Ovary (tissue), 9 donors: Measurements from ENCODE around the gene SPRED2. TPM values are rescaled to one million over a fixed set of nuclear protein-coding genes. Genes with fewer than 3 reads are reported as not detected.

Source experiments
- DNase-seq, 5 donors: peaks; one replicate each; pipeline ENCODE4 v3.0.0-alpha.2; 2019 to 2020
- H3K27ac ChIP-seq, 2 donors: fragments of 200-600 bp; one replicate each; pipeline versions ENCODE4 v1.5.1 to v1.8.0; 2019 to 2022
- H3K27me3 ChIP-seq: fragments of 200-600 bp; one replicate; pipeline ENCODE4 v1.8.0; 2022
- H3K36me3 ChIP-seq: fragments of 200-600 bp; sonication (generic); one replicate; pipeline ENCODE4 v1.5.1; 2019
- H3K4me1 ChIP-seq: one replicate; pipeline ENCODE4 v1.8.1; 2013; ENCODE audit warnings: mild to moderate bottlenecking, moderate library complexity; ENCODE audit not compliant: insufficient read depth
- H3K4me3 ChIP-seq: fragments of 200-600 bp; sonication (generic); one replicate; pipeline ENCODE4 v1.5.1; 2017
- H3K9me3 ChIP-seq, 2 donors: fragments of 200-600 bp in 1 of 2; sonication (generic) in 1 of 2; one replicate each; pipeline versions ENCODE4 v1.5.1 to v1.8.1; 2013 to 2019; ENCODE audit warnings: mild to moderate bottlenecking in 1 of 2, moderate library complexity in 1 of 2
- CTCF ChIP-seq, 3 donors: fragments of 450-650 bp in 2 of 3; fragments of 200-600 bp in 1 of 3; IDR thresholded peaks; one replicate each; pipeline versions ENCODE4 v1.5.1 to v1.8.0; 2016 to 2022; ENCODE audit warnings: antibody characterized with exemption in 3 of 3, mild to moderate bottlenecking in 1 of 3
- EP300 ChIP-seq: sonication (generic); formaldehyde crosslinking; IDR thresholded peaks from one replicate; pipeline ENCODE4 v1.6.1; 2017; ENCODE audit warnings: antibody characterized with exemption
- POLR2A ChIP-seq: fragments of 450-650 bp; IDR thresholded peaks from one replicate; pipeline ENCODE4 v1.6.1; 2017; ENCODE audit warnings: antibody characterized with exemption, mild to moderate bottlenecking, moderate library complexity
- WGBS, 3 donors: extraction: QIAGEN DNeasy Blood & Tissue Kit in 1 of 3; methylation state at CpG; one replicate each; pipeline versions ENCODE4 v1.1.5 to v1.1.7; 2013 to 2017; 5-methylcytosine and 5-hydroxymethylcytosine counted together
- intact Hi-C, 4 donors: fragments of 100-400 bp; cut with DNase I; formaldehyde crosslinking; loops; one replicate each; pipeline versions ENCODE4 v1.11.0 to v1.15.1; 2022 to 2023
- polyA plus RNA-seq, 2 donors: library from polyadenylated mRNA; stranded (reverse); fragments of 200-250 nt in 1 of 2; fragments of 350-450 nt in 1 of 2; fragmentation: Illumina TruSeq in 1 of 2; extraction: RNeasy Lipid Tissue Mini Kit (QIAGEN cat#74804) in 1 of 2; gene quantifications; one replicate each; pipeline ENCODE4 v1.2.3, GENCODE V29; 2013 to 2014
- total RNA-seq, 7 donors: library from RNA; depleted of rRNA in 2 of 7; stranded (reverse); fragments of >200 nt in 2 of 7; fragmentation: NEBNext Ultra II Directional in 3 of 7; extraction: Animal tissue kit (Norgen Biotek cat#: 25700) in 3 of 7; gene quantifications; one replicate each; pipeline versions ENCODE4 v1.1.0 to v1.2.4, GENCODE V29; 2016 to 2023
- donor health status: DM: no; HTN: no; CAD: no; lungs with moderate emphysema.
- donor health status: DM: no; HTN: no; CAD: no.
- donor health status: Bipolar disorder and iron deficiency.
- donor health status: DM: yes; HTN: yes; CAD: no.
- donor health status: DM: no; HTN: no; CAD: no.
- donor health status: DM: yes; HTN: yes; CAD: no.

SPRED2 gene
- total and polyA plus RNA-seq, 9 donors = 13.1 to 32.9 (median 17.6) TPM

GRCh38 chr2:65442420-65443020 lies 10.1 kb upstream of the SPRED2 start:
- Histone ChIP-seq H3K9me3 (no peaks in the 10 kb centered on the region), H3K27ac (no peak overlapping the region), H3K36me3 (no peaks in the 10 kb centered on the region), H3K27me3 (no peaks in the 10 kb centered on the region), H3K4me3 (no peak overlapping the region), H3K4me1 (no peaks in the 10 kb centered on the region)
- intact Hi-C loops = no loop called here
- WGBS, 3 donors = 93 to 98% (median 94%) methylated on average over 5 of the region's 5 CpGs
- no peak for TF ChIP-seq POLR2A
- TF ChIP-seq CTCF (IDR thresholded peaks at IDR 0.05) = no peak
- no peak for TF ChIP-seq EP300
- DNase-seq = no peak

- TF ChIP-seq EP300 (no peak), CTCF (IDR thresholded peaks at IDR 0.05) (no peak), POLR2A (no peak)
- H3K4me3 ChIP-seq = no peak overlapping the region
- WGBS, 3 donors = 88 to 98% (median 96%) methylated on average over 2 of the region's 2 CpGs
- no peaks in the 10 kb centered on the region for H3K27me3 ChIP-seq
- no peak for DNase-seq
- no peaks in the 10 kb centered on the region for H3K36me3 ChIP-seq
- no peaks in the 10 kb centered on the region for H3K9me3 ChIP-seq
- H3K4me1 ChIP-seq = peaks cover under 1% of the 10 kb centered on the region
- intact Hi-C loops = loop anchor here in 3 of 4 donors (10.0 kb wide), 2 partner anchors 134 to 174 kb away; no protein-coding TSS in a partner anchor
- no peak overlapping the region for H3K27ac ChIP-seq
Observed at GRCh38 chr2:65438137-65438899, 5.9 kb upstream of the SPRED2 start.

- H3K27me3 ChIP-seq = no peaks in the 10 kb centered on the region
- no peaks in the 10 kb centered on the region for H3K36me3 ChIP-seq
- no peak overlapping the region for H3K27ac ChIP-seq
- H3K9me3 ChIP-seq = no peaks in the 10 kb centered on the region
- DNase-seq = peak in 1 of 5 donors; percentile 22
- H3K4me3 ChIP-seq = peak overlapping the region; percentile 68
- TF ChIP-seq EP300 (no peak), POLR2A (no peak), CTCF (IDR thresholded peaks at IDR 0.05) (no peak)
- peaks cover 3% of the 10 kb centered on the region for H3K4me1 ChIP-seq
- intact Hi-C loops = loop anchor here in 3 of 4 donors (10.0 kb wide), 2 partner anchors 133 to 173 kb away; no protein-coding TSS in a partner anchor
- 90 to 95% (median 93%) methylated on average over 9 of the region's 9 CpGs for WGBS, 3 donors
Observed at GRCh38 chr2:65437392-65438135, 5.2 kb upstream of the SPRED2 start.

- no peak for DNase-seq
- Histone ChIP-seq H3K4me1 (peaks cover 3% of the 10 kb centered on the region), H3K4me3 (peak overlapping the region; percentile 68), H3K36me3 (no peaks in the 10 kb centered on the region), H3K27ac (peak overlapping the region; percentile 16 to 97), H3K9me3 (no peaks in the 10 kb centered on the region), H3K27me3 (no peaks in the 10 kb centered on the region)
- TF ChIP-seq CTCF (IDR thresholded peaks at IDR 0.05) (no peak), POLR2A (no peak), EP300 (no peak)
- WGBS, 3 donors = 1 to 5% (median 4%) methylated on average over 12 of the region's 12 CpGs
- intact Hi-C loops = loop anchor here in 3 of 4 donors (10.0 kb wide), 2 partner anchors 132 to 172 kb away; no protein-coding TSS in a partner anchor
Observed at GRCh38 chr2:65436824-65437221, 4.4 kb upstream of the SPRED2 start.
